Ovary (tissue), 9 donors: ENCODE measurements around the gene UBE2H. TPM values are rescaled to one million over a fixed set of nuclear protein-coding genes. Genes with fewer than 3 reads are reported as not detected.
"Not testable (repeated sequence)": the region's sequence is repeated elsewhere in the genome, so short reads cannot be mapped to it uniquely, and the experiment has no call there.

Experiments
- DNase-seq, 5 donors: peaks; one replicate each; pipeline ENCODE4 v3.0.0-alpha.2; 2019 to 2020
- H3K27ac ChIP-seq, 2 donors: fragments of 200-600 bp; one replicate each; pipeline versions ENCODE4 v1.5.1 to v1.8.0; 2019 to 2022
- H3K27me3 ChIP-seq: fragments of 200-600 bp; one replicate; pipeline ENCODE4 v1.8.0; 2022
- H3K36me3 ChIP-seq: fragments of 200-600 bp; sonication (generic); one replicate; pipeline ENCODE4 v1.5.1; 2019
- H3K4me1 ChIP-seq: one replicate; pipeline ENCODE4 v1.8.1; 2013; ENCODE audit warnings: mild to moderate bottlenecking, moderate library complexity; ENCODE audit not compliant: insufficient read depth
- H3K4me3 ChIP-seq: fragments of 200-600 bp; sonication (generic); one replicate; pipeline ENCODE4 v1.5.1; 2017
- H3K9me3 ChIP-seq, 2 donors: fragments of 200-600 bp in 1 of 2; sonication (generic) in 1 of 2; one replicate each; pipeline versions ENCODE4 v1.5.1 to v1.8.1; 2013 to 2019; ENCODE audit warnings: mild to moderate bottlenecking in 1 of 2, moderate library complexity in 1 of 2
- EP300 ChIP-seq: sonication (generic); formaldehyde crosslinking; IDR thresholded peaks from one replicate; pipeline ENCODE4 v1.6.1; 2017; ENCODE audit warnings: antibody characterized with exemption
- POLR2A ChIP-seq: fragments of 450-650 bp; IDR thresholded peaks from one replicate; pipeline ENCODE4 v1.6.1; 2017; ENCODE audit warnings: antibody characterized with exemption, mild to moderate bottlenecking, moderate library complexity
- WGBS, 3 donors: extraction: QIAGEN DNeasy Blood & Tissue Kit in 1 of 3; methylation state at CpG; one replicate each; pipeline versions ENCODE4 v1.1.5 to v1.1.7; 2013 to 2017; 5-methylcytosine and 5-hydroxymethylcytosine counted together
- intact Hi-C, 4 donors: fragments of 100-400 bp; cut with DNase I; formaldehyde crosslinking; loops; one replicate each; pipeline versions ENCODE4 v1.11.0 to v1.15.1; 2022 to 2023
- polyA plus RNA-seq, 2 donors: library from polyadenylated mRNA; stranded (reverse); fragments of 200-250 nt in 1 of 2; fragments of 350-450 nt in 1 of 2; fragmentation: Illumina TruSeq in 1 of 2; extraction: RNeasy Lipid Tissue Mini Kit (QIAGEN cat#74804) in 1 of 2; gene quantifications; one replicate each; pipeline ENCODE4 v1.2.3, GENCODE V29; 2013 to 2014
- total RNA-seq, 7 donors: library from RNA; depleted of rRNA in 2 of 7; stranded (reverse); fragments of >200 nt in 2 of 7; fragmentation: NEBNext Ultra II Directional in 3 of 7; extraction: Animal tissue kit (Norgen Biotek cat#: 25700) in 3 of 7; gene quantifications; one replicate each; pipeline versions ENCODE4 v1.1.0 to v1.2.4, GENCODE V29; 2016 to 2023
- TF ChIP-seq, protein P1 (sequence below), 3 donors: fragments of 450-650 bp in 2 of 3; fragments of 200-600 bp in 1 of 3; IDR thresholded peaks; one replicate each; pipeline versions ENCODE4 v1.5.1 to v1.8.0; 2016 to 2022; ENCODE audit warnings: antibody characterized with exemption in 3 of 3, mild to moderate bottlenecking in 1 of 3
- donor health status: DM: no; HTN: no; CAD: no; lungs with moderate emphysema.
- donor health status: DM: no; HTN: no; CAD: no.
- donor health status: Bipolar disorder and iron deficiency.
- donor health status: DM: yes; HTN: yes; CAD: no.
- donor health status: DM: no; HTN: no; CAD: no.
- donor health status: DM: yes; HTN: yes; CAD: no.

The UBE2H gene
- total and polyA plus RNA-seq, 9 donors, result 38.1 to 149 (median 64.7) TPM

DNA sequence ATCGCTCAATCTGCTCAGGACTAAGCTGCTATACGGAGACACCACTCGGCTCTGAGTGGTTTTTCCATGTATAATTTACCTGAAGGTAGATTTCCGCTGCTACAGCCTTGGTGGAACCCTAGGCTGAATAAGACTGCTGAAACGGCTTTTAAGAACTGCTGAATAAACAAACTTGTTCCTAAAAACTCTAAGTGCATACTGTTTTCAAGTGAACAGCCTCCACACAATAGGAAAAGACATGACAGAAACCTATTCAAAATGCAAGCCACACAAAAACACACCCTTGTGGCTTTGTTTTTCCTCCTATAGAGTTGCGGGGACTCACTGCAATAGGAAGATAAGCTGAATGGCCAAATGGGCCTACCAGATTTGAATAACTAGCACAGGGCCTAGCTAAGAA lies 117.2 kb downstream of the UBE2H start:
- 37 to 69% (median 65%) methylated on average over 6 of the region's 6 CpGs for WGBS, 3 donors
- no peak for DNase-seq
- intact Hi-C loops, result no loop called here
- Histone ChIP-seq H3K9me3 (no peaks in the 10 kb centered on the region), H3K4me1 (peaks cover 11% of the 10 kb centered on the region), H3K27ac (peak overlapping the region in 1 of 2 donors; percentile 36), H3K36me3 (no peaks in the 10 kb centered on the region), H3K4me3 (no peak overlapping the region), H3K27me3 (no peaks in the 10 kb centered on the region)
- TF ChIP-seq, protein P1, sequence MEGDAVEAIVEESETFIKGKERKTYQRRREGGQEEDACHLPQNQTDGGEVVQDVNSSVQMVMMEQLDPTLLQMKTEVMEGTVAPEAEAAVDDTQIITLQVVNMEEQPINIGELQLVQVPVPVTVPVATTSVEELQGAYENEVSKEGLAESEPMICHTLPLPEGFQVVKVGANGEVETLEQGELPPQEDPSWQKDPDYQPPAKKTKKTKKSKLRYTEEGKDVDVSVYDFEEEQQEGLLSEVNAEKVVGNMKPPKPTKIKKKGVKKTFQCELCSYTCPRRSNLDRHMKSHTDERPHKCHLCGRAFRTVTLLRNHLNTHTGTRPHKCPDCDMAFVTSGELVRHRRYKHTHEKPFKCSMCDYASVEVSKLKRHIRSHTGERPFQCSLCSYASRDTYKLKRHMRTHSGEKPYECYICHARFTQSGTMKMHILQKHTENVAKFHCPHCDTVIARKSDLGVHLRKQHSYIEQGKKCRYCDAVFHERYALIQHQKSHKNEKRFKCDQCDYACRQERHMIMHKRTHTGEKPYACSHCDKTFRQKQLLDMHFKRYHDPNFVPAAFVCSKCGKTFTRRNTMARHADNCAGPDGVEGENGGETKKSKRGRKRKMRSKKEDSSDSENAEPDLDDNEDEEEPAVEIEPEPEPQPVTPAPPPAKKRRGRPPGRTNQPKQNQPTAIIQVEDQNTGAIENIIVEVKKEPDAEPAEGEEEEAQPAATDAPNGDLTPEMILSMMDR (IDR thresholded peaks at IDR 0.05), result no peak
- TF ChIP-seq EP300 (no peak), POLR2A (no peak)

DNA sequence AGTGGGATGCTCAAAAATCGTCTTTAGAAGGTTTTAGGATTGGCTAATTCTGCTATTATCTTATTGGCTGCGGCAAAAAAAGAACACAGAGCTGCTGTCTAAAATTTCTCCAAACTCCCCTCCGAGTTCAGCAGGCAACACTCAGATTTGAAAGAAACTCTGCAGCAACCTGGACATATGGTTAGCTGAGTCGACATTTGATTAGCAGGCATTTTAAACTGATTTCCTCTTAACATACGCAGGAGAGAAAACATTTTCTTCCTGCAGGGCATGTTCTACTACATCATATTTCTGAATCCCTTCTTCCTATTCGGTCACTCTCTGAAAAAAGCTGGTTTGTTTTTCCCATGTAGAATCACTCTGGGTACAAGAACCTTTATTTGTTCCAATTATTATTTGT lies 119.4 kb downstream of the UBE2H start:
- WGBS, 3 donors, result 35 to 56% (median 41%) methylated on average over 6 of the region's 6 CpGs
- H3K4me3 ChIP-seq, H3K27me3 ChIP-seq, H3K9me3 ChIP-seq, H3K27ac ChIP-seq, H3K36me3 ChIP-seq, intact Hi-C loops, DNase-seq: not testable (repeated sequence)
- peaks cover 12% of the 10 kb centered on the region for H3K4me1 ChIP-seq

DNA sequence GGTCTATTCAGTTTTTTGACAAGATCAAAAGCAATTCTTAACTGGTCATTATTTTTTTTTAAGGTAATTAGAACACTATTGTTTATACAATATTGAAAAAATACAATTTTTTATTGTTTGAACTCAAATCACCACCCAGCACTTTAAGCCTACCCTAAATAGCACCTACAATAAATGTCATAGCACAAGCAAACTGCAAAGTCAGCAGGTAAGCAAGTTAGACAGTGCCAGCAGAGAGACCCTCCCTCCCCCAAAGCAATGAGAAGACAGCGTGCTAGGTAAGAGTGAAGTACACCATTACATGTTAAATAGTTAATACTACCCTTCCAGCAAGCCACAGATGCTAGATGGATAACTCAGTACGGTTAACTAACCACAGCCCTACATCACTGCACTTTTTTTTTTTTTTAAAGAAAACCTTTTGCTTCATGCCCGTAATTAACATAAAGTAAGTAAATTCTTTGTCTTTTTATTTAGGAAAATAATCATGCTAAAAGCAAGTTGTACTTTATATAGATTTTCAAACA lies 120.0 kb downstream of the UBE2H start:
- no peak for TF ChIP-seq POLR2A
- TF ChIP-seq, protein P1 (IDR thresholded peaks at IDR 0.05), result no peak
- TF ChIP-seq EP300, result no peak
- no peaks in the 10 kb centered on the region for H3K36me3 ChIP-seq
- no peaks in the 10 kb centered on the region for H3K9me3 ChIP-seq
- DNase-seq, result no peak
- intact Hi-C loops, result no loop called here
- no peak overlapping the region for H3K4me3 ChIP-seq
- H3K27ac ChIP-seq, result no peak overlapping the region
- WGBS, 3 donors, result 60 to 73% (median 65%) methylated on average over 3 of the region's 3 CpGs
- H3K27me3 ChIP-seq, result no peaks in the 10 kb centered on the region
- peaks cover 12% of the 10 kb centered on the region for H3K4me1 ChIP-seq

DNA sequence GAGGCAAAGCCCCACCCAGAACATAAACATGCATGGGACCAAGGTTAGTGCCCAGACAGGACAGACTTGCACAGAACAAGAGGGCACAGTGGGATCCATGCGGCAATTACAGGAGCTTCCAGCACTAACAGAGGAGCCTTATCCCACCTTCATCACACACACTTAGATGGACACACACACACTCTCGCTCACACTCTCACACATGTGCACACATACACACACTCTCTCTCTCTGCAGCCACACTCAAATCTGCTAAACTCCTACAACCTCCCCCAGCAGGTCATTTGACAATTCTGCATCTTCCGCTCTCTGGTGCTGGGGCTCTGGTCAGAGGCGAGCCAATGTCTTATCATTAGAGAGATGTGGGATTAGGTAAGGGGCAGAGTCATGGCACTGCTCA lies 120.5 kb downstream of the UBE2H start:
- Histone ChIP-seq H3K4me3 (no peak overlapping the region), H3K4me1 (peaks cover 12% of the 10 kb centered on the region), H3K9me3 (no peaks in the 10 kb centered on the region), H3K27me3 (no peaks in the 10 kb centered on the region), H3K36me3 (no peaks in the 10 kb centered on the region), H3K27ac (peak overlapping the region in 1 of 2 donors; percentile 79)
- WGBS, 3 donors, result 94 to 97% (median 96%) methylated on average over 4 of the region's 4 CpGs
- DNase-seq, result no peak
- TF ChIP-seq EP300, result no peak
- TF ChIP-seq, protein P1 (IDR thresholded peaks at IDR 0.05), result no peak
- TF ChIP-seq POLR2A, result no peak
- intact Hi-C loops, result no loop called here

DNA sequence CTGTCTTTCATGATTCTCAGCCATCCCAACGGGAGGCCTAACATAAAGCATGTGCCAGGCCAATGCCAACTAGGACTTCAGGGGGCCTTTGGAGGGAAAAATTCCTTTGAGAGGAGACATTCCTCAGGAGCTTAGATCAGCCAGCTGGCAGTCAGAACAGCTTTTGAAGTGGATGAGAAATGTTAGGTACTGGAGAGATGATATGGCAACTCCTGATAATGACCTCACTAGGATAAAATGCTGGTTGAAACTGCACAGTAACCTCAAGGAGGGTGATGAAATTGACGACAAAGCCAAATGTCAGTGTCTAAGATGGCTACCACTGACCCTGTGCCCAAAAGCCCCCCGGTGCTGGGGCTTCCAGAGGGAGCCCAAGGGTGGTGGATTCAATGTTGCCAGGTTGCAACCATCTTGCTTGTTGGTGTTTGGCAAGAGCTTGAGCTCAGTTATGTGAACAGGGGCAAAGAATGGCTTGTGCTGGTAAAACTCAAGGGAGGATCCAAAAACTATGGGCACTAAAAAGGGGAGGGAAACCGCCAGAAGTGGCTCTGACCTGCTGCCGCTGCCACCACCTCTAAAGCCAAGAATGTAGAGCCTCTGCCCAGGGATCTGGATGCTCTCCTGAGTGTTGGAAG lies 121.2 kb downstream of the UBE2H start:
- peaks cover 12% of the 10 kb centered on the region for H3K4me1 ChIP-seq
- intact Hi-C loops, result loop anchor here in 1 of 4 donors (2.0 kb wide), 1 partner anchor 121 kb away; the partner anchor contains the start of gene UBE2H
- no peak overlapping the region for H3K4me3 ChIP-seq
- 59 to 68% (median 63%) methylated on average over 5 of the region's 5 CpGs for WGBS, 3 donors
- H3K9me3 ChIP-seq, result no peaks in the 10 kb centered on the region
- TF ChIP-seq, protein P1 (IDR thresholded peaks at IDR 0.05), result no peak
- no peak for TF ChIP-seq POLR2A
- no peak for TF ChIP-seq EP300
- no peaks in the 10 kb centered on the region for H3K27me3 ChIP-seq
- H3K36me3 ChIP-seq, result no peaks in the 10 kb centered on the region
- DNase-seq, result peak in 3 of 5 donors; percentile 38 to 47 (median 43)
- peak overlapping the region; percentile 70 to 79 for H3K27ac ChIP-seq
